ENCODE measurements around the gene NR3C2.

The NR3C2 gene

GRCh38 chr4:148216321-148216720, 225.9 kb downstream of the NR3C2 start:
- DNase-seq (ENCODE audit: low read depth), result no peak
- H3K4me3 ChIP-seq (ENCODE audit: low read depth, low read length), result no peak overlapping the region
- TF ChIP-seq CTCF (IDR thresholded peaks at IDR 0.05; ENCODE audit: low read depth, low read length, missing control alignments), result no peak
- in situ Hi-C loops (cut with HindIII; ENCODE audit: low sequenced_read_pairs), result no loop called here

DNA sequence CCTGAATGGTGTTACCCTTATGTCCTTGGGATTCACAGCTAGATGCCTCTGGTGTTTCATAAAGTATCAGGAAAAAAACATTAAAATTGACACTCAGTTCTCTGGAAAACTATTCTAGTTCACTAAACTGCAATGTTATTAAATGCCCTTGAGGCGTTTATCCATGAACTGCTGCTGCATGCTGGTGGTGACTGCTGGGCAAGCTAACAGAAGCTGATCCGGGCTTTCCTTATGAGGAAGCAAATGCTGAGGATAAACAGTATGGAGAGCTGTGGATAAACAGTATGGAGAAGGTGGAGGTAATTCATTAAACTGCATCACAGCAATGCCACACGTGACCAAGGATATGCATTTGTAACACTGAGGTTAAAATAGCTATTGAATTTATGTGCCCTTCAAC, 227.0 kb downstream of the NR3C2 start:
- no peak overlapping the region for H3K4me3 ChIP-seq (ENCODE audit: low read depth, low read length)
- no peak for DNase-seq (ENCODE audit: low read depth)
- no peak for TF ChIP-seq CTCF (IDR thresholded peaks at IDR 0.05; ENCODE audit: low read depth, low read length, missing control alignments)
- in situ Hi-C loops (cut with HindIII; ENCODE audit: low sequenced_read_pairs), result no loop called here

- in situ Hi-C loops (cut with HindIII; ENCODE audit: low sequenced_read_pairs), result no loop called here
- TF ChIP-seq CTCF (IDR thresholded peaks at IDR 0.05; ENCODE audit: low read depth, low read length, missing control alignments), result no peak
- H3K4me3 ChIP-seq (ENCODE audit: low read depth, low read length), result no peak overlapping the region
- DNase-seq (ENCODE audit: low read depth), result no peak
Observed at GRCh38 chr4:148214529-148215166, 227.6 kb downstream of the NR3C2 start.

- no peak for DNase-seq (ENCODE audit: low read depth)
- in situ Hi-C loops (cut with HindIII; ENCODE audit: low sequenced_read_pairs), result no loop called here
- no peak overlapping the region for H3K4me3 ChIP-seq (ENCODE audit: low read depth, low read length)
- no peak for TF ChIP-seq CTCF (IDR thresholded peaks at IDR 0.05; ENCODE audit: low read depth, low read length, missing control alignments)
Observed at GRCh38 chr4:148211533-148211932, 230.7 kb downstream of the NR3C2 start.

DNA sequence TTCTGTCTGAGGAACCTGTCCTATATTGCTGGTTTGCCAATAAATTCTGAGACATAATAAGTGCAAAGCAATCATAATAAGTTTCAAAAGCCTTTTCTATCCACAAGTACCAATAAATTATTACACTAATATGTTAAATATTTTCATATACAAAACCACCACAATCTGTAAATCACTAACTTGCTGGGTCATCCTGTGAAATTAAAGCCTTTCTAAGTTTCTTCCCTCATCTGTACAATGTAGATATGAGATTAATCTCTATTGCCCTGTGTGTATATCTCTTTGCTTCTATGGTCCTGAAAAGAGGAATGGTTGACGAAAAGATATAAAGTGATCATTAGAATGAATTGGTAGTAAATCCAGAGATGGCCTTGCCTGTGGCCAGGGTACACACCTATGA, 231.6 kb downstream of the NR3C2 start:
- in situ Hi-C loops (cut with HindIII; ENCODE audit: low sequenced_read_pairs), result no loop called here
- DNase-seq (ENCODE audit: low read depth), result no peak
- no peak for TF ChIP-seq CTCF (IDR thresholded peaks at IDR 0.05; ENCODE audit: low read depth, low read length, missing control alignments)
- no peak overlapping the region for H3K4me3 ChIP-seq (ENCODE audit: low read depth, low read length)

DNA sequence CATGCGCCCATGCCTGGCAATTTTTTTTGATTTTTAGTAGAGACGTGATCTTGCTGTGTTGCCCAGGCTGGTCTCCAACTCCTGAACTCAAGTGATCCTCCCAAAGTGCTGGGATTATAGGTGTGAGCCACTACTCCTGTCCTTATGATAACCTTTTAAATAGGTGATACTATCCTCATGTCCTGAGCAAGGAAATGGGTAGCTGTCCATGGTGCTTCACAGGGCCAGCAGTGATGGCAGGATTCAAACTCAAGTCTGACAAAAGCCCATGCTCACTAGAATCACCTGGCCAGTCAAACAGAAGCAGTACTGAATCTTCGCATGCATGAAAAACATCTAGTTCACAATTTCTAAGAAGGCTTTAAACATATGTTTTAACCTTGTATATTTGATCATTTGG, 235.1 kb downstream of the NR3C2 start:
- no peak overlapping the region for H3K4me3 ChIP-seq (ENCODE audit: low read depth, low read length)
- in situ Hi-C loops (cut with HindIII; ENCODE audit: low sequenced_read_pairs), result no loop called here
- no peak for DNase-seq (ENCODE audit: low read depth)
- no peak for TF ChIP-seq CTCF (IDR thresholded peaks at IDR 0.05; ENCODE audit: low read depth, low read length, missing control alignments)

Measured in astrocyte of the cerebellum (primary cell).